GDM1 (cell line): ENCODE measurements around the gene CSRP1.
"Not testable (repeated sequence)": the region's sequence is repeated elsewhere in the genome, so short reads cannot be mapped to it uniquely, and the experiment has no call there.

ENCODE experiments used
- DNase-seq: peaks from one replicate; lab custom pipeline; 2025; lab: John Stamatoyannopoulos, UW

Gene CSRP1

GRCh38 chr1:201476670-201477344 lies 30.1 kb downstream of the CSRP1 start:
- DNase-seq, result no peak

GRCh38 chr1:201475915-201476669 lies 30.8 kb downstream of the CSRP1 start:
- DNase-seq, result no peak

- no peak for DNase-seq
Observed at GRCh38 chr1:201475130-201475529, 31.8 kb downstream of the CSRP1 start.

DNA sequence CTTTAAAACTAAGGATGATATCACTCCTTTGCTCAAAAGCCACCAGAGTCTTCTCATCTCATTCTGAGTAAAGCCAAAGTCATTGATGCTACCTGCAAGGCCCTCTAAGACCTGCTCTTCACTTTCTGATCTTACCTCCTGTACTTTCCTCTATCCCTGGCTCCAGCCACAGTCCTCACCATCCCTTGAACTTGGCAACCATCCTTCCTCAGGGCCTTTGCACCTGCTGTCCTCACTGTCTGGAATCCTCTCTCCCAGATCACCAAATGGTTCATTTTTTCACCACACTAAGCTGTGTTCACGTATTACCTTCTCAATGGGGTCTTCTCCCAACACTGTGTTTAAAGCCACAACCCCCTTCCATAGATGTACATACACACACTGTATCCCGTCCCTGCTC lies 33.6 kb downstream of the CSRP1 start:
- no peak for DNase-seq

- DNase-seq, result not testable (repeated sequence)
Observed at GRCh38 chr1:201472321-201472720, 34.6 kb downstream of the CSRP1 start.

- DNase-seq, result no peak
Observed at GRCh38 chr1:201471772-201472171, 35.2 kb downstream of the CSRP1 start.

GRCh38 chr1:201470581-201470980 lies 36.3 kb downstream of the CSRP1 start:
- DNase-seq, result no peak

DNA sequence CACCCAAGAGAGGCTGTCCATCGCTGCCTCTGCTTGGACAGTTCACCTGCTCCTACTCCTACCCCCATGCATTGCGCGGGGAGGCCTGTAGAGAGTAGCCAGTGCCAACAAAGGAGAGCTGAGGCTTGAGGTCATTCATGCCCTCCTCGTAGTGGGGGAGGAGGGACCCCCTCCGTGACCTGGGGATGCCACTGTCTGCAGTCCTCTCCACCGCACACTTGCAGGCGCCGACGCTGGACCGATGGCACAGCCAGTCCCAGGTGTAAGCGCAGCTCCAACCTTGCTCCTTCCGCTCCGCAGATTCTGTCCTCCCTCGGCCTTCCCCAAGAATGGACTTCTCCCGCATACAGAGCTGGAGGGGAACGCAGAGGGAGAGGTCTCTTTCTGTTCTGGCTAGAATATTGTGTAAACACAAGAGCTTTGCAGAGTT lies 37.3 kb downstream of the CSRP1 start:
- DNase-seq, result no peak

DNA sequence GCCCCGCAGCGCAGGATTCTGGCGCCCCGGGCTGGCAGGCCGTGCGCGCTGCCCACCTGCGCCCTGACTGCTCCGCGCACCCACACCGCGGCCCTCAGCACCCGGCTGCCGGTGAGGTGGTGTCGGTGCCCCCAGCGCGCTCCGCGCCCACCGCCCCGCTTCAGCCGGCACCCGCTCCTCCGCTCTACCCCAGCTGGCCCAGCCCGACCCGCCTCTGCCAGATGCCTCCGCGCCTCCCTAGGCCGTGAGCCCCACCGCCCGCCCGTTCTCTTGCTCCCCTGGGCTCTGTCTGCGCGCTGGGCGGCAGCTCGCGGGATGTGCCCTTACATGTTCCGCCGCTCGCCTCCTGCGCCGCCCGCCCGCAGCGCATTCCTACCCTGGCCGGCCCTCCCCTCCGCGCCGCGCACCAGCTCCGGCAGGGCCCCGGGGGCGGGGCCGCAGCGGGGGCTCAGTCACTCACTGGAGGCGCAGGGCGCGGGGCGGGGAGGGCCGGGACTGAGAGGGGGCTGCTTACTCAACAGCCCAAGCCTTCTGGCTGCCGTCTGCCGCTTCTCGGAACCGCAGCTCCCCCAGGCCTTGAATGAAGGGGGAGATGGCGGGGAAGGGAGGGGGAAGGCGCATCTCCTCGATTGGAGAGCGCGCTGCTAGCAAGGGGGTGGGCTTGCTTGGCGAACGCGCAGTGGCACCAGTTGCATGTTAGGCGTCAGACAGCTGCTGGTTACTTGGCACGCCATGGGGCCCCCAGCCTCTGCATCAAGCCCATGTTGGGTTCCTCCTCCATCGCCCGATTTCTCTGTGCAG lies 37.9 kb downstream of the CSRP1 start, which contains the start of gene PHLDA3:
PHLDA3 (minus strand) TSS at position 345 of the 801 bp plus-strand sequence. CDS start 402 bp downstream, outside the sequence.
- peak; percentile 83 for DNase-seq

GRCh38 chr1:201468501-201468843 lies 38.5 kb downstream of the CSRP1 start:
- peak; percentile 34 for DNase-seq

DNA sequence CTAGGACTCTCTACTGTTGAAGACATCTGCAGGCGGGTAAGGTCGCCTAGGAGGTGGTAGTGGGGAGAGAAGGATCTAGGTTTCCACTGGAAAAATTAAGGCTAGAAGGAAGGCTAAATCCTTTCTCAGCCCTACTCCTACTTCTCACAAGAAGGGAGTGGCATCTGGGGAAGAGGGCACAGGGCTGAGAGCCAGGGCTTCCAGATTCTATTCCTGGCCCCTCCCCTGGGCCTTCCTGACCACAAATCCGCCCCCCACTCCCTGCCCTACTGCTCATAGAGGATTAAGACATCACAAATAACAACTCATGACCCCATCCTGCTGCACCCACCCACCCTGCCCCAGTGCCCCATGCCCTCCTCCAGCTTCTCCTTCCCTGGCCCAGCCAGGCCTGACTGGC lies 40.4 kb downstream of the CSRP1 start:
- no peak for DNase-seq

DNA sequence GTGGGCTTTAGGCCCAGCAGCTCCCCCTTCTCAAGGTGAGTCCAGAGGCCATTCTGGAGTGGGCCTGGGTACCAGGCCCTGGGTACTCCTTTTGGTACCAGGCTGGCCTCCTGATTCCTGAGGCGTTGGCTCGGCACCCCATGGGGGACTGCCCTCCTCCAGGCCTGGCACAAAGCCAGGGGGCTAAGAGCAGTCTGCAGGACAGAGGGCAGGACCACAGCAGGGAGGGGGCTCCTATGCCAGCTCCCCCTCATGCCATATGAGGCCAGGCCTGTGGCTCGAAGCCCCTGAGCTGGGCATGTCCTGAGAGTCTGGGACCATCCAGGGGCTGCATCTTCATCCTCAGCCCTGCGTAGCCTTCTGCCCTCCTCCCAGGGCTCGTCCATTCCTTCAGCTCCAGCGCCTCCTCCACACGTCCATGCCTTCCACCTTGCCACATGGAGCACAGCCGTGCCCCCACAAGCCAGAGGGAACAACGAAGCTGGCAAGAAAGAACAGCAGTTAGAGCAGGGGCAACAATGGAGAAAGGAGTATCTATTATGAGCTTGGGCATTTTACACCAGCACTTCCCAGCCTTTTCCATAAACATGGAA lies 41.1 kb downstream of the CSRP1 start:
- no peak for DNase-seq

DNA sequence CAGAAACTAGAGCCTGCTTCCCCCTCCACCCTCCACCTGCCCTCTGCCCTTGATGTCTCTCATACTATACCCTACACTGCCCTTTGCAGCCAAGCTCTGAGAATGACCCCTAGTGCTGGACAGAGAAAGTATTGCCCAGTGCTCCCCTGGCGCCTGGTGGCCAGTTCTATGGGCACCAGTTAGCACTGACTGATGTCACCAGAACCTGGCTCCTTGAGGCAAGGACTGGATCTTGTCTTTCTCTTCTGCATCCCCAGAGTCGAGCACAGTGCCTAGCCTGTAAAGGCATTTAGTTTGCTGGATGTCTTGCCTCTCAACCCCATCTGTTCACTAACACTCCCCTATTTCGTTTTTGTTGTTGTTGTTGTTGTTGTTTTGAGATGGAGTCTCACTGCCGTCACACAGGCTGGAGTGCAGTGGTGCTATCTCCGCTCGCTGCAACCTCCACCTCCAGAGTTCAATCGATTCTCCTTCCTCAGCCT lies 43.8 kb downstream of the CSRP1 start:
- no peak for DNase-seq

DNA sequence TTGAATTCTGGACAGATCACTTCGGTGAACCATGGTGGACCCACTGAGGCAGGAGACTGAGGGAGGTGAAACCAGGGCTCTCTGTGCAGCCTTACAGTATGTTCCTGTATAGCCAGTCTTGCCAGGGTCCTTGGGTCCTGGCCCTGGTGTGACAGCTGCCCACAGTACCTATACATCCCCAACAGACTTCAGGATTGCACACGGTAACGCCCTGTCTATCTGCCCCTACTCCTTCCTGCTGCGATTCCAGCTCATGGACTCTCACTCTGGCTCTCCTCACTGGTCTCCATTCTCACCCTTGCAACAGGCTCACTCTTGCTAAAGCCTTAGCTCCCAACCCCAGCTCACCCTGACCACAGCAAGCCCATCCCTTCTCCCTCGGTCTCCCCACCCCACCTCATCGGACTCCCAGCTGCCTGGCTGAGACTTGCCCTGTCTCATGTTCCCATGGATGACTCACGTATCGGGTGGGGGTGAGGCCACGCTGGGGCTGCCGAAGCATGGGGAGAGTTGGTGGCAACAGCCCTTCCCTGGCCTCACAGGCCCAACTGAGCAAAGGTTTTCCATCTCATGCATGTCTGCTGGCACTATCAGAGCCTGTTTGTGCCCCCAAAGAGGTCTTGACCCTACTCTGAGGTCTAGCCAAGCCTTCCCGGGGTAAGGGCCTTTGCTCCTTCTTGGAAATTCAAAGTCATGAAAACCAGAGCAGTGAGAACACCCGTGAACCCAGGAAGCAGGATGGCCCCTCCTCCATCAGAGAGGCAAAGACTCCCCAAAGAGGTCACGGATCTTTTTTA lies 45.1 kb downstream of the CSRP1 start:
- no peak for DNase-seq

DNA sequence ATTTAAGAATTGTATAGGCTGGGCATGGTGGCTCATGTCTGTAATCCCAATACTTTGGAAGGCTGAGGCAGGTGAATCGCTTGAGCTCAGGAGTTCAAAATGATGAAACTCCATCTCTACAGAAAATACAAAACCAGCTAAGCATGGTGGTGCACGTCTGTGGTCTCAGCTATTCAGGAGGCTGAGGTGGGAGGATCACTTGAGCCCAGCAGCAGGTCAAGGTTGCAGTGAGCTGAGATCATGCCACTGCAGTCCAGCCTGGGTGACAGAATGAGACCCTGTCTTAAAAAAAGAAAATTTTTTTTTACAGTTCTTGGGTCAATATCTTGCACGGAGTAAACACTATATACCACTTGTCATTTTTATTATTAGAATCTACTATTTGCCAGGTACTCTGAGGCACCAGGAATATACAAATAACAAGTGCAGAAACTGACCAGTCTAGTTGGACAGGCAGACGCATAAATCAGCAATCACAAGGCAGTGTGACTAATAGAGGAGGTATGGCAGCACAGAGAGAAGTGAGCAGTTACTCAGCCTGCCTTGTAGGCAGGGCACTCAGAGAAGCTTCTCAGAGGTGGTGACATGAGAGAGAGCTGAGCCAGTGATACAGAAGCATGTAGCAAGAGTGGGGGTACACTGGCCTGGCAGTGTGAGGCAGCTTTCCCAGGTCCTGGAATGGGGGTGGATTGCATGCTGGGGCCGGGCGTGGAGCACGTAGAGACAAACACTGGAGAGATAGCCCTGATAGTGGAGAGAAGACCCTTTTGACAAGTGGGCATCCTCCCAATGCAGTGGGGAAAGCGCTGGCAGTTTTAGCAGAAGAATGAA lies 45.9 kb downstream of the CSRP1 start:
- no peak for DNase-seq

GRCh38 chr1:201459775-201460174 lies 47.1 kb downstream of the CSRP1 start:
- no peak for DNase-seq

DNA sequence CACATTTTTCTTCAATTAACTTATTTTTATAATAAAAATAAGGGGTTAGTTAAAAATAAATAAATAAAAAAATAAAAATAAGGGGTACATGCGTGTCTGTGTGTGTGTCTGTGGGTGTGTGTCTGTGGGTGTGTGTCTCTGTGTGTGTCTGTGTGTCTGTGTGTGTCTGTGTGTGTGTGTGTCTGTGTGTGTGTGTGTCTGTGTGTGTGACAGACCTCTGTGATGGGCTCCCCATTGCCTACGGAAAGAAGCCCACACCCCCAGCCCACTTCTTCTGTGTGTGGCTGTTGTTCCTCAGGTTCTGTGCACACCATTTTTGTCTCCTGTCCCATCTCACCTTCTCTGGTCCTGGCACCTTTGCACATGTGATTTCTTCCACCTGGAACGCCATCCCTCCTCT lies 47.9 kb downstream of the CSRP1 start:
- no peak for DNase-seq

DNA sequence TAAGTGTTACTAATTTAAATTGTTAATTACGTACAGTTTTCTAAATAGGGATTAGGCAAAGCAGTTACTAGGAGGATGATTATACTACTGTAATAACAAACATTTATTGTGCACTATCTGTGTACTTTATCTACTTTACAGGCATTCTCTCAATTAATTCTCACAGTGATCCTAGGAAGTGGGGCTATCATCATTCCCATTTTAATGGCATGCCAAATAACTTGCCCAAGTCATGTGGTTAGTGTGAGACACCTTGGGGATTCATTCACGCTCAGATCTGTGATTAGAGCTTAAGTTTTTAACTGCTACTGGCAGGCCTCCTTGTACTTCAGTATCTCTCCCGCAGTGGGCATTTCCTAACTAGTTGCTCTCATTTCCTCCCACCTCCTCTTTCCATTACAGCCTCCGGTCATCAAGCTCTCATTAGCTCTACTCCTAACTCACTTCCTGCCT lies 49.4 kb downstream of the CSRP1 start:
- no peak for DNase-seq

- DNase-seq, result no peak
Observed at GRCh38 chr1:201456499-201457309, 50.2 kb downstream of the CSRP1 start.

DNA sequence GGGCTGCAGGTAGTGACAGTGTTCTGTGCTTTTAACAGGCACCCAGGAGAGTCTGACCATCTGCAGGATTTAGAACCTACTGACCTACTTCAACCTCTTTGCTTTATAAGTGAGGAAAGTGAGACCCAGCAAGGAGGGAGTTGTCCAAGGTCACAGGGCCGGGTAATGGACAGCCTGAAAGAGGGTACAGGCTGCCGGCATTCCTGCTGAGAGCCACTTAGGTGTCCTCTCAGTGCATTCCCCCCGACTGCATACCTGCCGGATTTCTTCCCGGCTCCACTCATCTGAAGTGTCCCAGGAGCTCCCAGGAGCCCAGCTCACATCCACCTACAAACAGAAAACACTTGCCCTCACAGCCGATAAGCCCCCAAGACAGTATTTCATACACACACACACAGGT lies 51.8 kb downstream of the CSRP1 start:
- DNase-seq, result no peak
